Suprapubic skin (tissue), 4 donors: Measurements from ENCODE around the gene FOXL3. TPM values are rescaled to one million over a fixed set of nuclear protein-coding genes. Genes with fewer than 3 reads are reported as not detected.

Source experiments
- DNase-seq, 2 donors: peaks; one replicate each; pipeline ENCODE4 v3.0.0-alpha.2; 2019; ENCODE audit warnings: low spot score in 2 of 2
- H3K27ac ChIP-seq: fragments of 200-600 bp; sonication (generic); one replicate; pipeline ENCODE4 v1.5.1; 2019
- H3K27me3 ChIP-seq: fragments of 200-600 bp; sonication (generic); one replicate; pipeline ENCODE4 v1.5.1; 2019
- H3K36me3 ChIP-seq: fragments of 200-600 bp; sonication (generic); one replicate; pipeline ENCODE4 v1.5.1; 2019
- H3K4me1 ChIP-seq: fragments of 200-600 bp; sonication (generic); one replicate; pipeline ENCODE4 v1.5.1; 2019
- H3K4me3 ChIP-seq: fragments of 200-600 bp; sonication (generic); one replicate; pipeline ENCODE4 v1.5.1; 2019; ENCODE audit warnings: mild to moderate bottlenecking
- H3K9me3 ChIP-seq: fragments of 200-600 bp; sonication (generic); one replicate; pipeline ENCODE4 v1.5.1; 2019
- CTCF ChIP-seq, 2 donors: fragments of 200-600 bp in 1 of 2; fragments of 450-650 bp in 1 of 2; sonication (generic) in 1 of 2; IDR thresholded peaks; one replicate each; pipeline ENCODE4 v1.5.1; 2016 to 2019; ENCODE audit warnings: antibody characterized with exemption in 2 of 2, mild to moderate bottlenecking in 1 of 2, moderate library complexity in 1 of 2
- EP300 ChIP-seq: sonication (generic); formaldehyde crosslinking; IDR thresholded peaks from one replicate; pipeline ENCODE4 v1.6.1; 2017; ENCODE audit warnings: antibody characterized with exemption
- POLR2A ChIP-seq, 2 donors: fragments of 450-650 bp; IDR thresholded peaks; one replicate each; pipeline ENCODE4 v1.6.1; 2017; ENCODE audit warnings: antibody characterized with exemption in 2 of 2, mild to moderate bottlenecking in 2 of 2, moderate library complexity in 2 of 2
- POLR2AphosphoS5 ChIP-seq, 3 donors: sonication (generic); formaldehyde crosslinking; IDR thresholded peaks; one replicate each; pipeline ENCODE4 v1.6.1; 2017; ENCODE audit warnings: antibody characterized with exemption in 3 of 3
- WGBS: methylation state at CpG from one replicate; pipeline ENCODE4 v1.1.5; 2018; 5-methylcytosine and 5-hydroxymethylcytosine counted together
- total RNA-seq, 4 donors: library from RNA; depleted of rRNA; stranded (reverse); fragments of >200 nt; gene quantifications; one replicate each; pipeline ENCODE4 v1.1.0, GENCODE V29; 2016

FOXL3 gene
- total RNA-seq, 4 donors from 2014 or later = not detected

GRCh38 chr7:309586-310228 lies 19.7 kb downstream of the FOXL3 start:
- whole genome bisulfite sequencing = 89% methylated on average over 19 of the region's 19 CpGs
- peaks cover 44% of the 10 kb centered on the region for H3K27me3 ChIP-seq
- peaks cover 11% of the 10 kb centered on the region for H3K9me3 ChIP-seq
- H3K4me1 ChIP-seq = peaks cover 6% of the 10 kb centered on the region
- no peak for DNase-seq
- H3K4me3 ChIP-seq = no peak overlapping the region
- H3K27ac ChIP-seq = no peak overlapping the region
- TF ChIP-seq EP300 = no peak
- no peak for TF ChIP-seq CTCF (IDR thresholded peaks at IDR 0.05)
- TF ChIP-seq POLR2AphosphoS5 (IDR thresholded peaks at IDR 0.05) = no peak
- no peak for TF ChIP-seq POLR2A (IDR thresholded peaks at IDR 0.05)
- no peaks in the 10 kb centered on the region for H3K36me3 ChIP-seq

- TF ChIP-seq POLR2A (IDR thresholded peaks at IDR 0.05) (no peak), EP300 (no peak), CTCF (IDR thresholded peaks at IDR 0.05) (no peak), POLR2AphosphoS5 (IDR thresholded peaks at IDR 0.05) (no peak)
- Histone ChIP-seq H3K27me3 (peaks cover 44% of the 10 kb centered on the region), H3K27ac (no peak overlapping the region), H3K36me3 (no peaks in the 10 kb centered on the region), H3K4me1 (peaks cover 6% of the 10 kb centered on the region), H3K4me3 (no peak overlapping the region), H3K9me3 (peaks cover 11% of the 10 kb centered on the region)
- no peak for DNase-seq
- WGBS = 70% methylated on average over 16 of the region's 19 CpGs
These were observed 21.2 kb downstream of the FOXL3 start for GRCh38 chr7:311131-311680.

- no peak for DNase-seq
- Histone ChIP-seq H3K27ac (no peak overlapping the region), H3K4me3 (no peak overlapping the region), H3K27me3 (peaks cover 44% of the 10 kb centered on the region), H3K36me3 (no peaks in the 10 kb centered on the region), H3K9me3 (peaks cover 11% of the 10 kb centered on the region), H3K4me1 (peaks cover 6% of the 10 kb centered on the region)
- WGBS = 22% methylated on average over 5 of the region's 5 CpGs
- TF ChIP-seq CTCF (IDR thresholded peaks at IDR 0.05) (no peak), EP300 (no peak), POLR2AphosphoS5 (IDR thresholded peaks at IDR 0.05) (no peak), POLR2A (IDR thresholded peaks at IDR 0.05) (no peak)
These were observed 21.8 kb downstream of the FOXL3 start for GRCh38 chr7:311796-312195.

- TF ChIP-seq POLR2AphosphoS5 (IDR thresholded peaks at IDR 0.05) (no peak), POLR2A (IDR thresholded peaks at IDR 0.05) (no peak), EP300 (no peak), CTCF (IDR thresholded peaks at IDR 0.05) (no peak)
- H3K27ac ChIP-seq = no peak overlapping the region
- H3K4me3 ChIP-seq = no peak overlapping the region
- peaks cover 11% of the 10 kb centered on the region for H3K9me3 ChIP-seq
- peaks cover 44% of the 10 kb centered on the region for H3K27me3 ChIP-seq
- DNase-seq = no peak
- H3K36me3 ChIP-seq = no peaks in the 10 kb centered on the region
- WGBS = 48% methylated on average over 6 of the region's 6 CpGs
- peaks cover 6% of the 10 kb centered on the region for H3K4me1 ChIP-seq
These were observed 22.5 kb downstream of the FOXL3 start for GRCh38 chr7:312424-312823.

GRCh38 chr7:314853-315252 lies 24.9 kb downstream of the FOXL3 start:
- DNase-seq = no peak
- Histone ChIP-seq H3K4me1 (peaks cover 11% of the 10 kb centered on the region), H3K9me3 (no peaks in the 10 kb centered on the region), H3K4me3 (no peak overlapping the region), H3K27ac (no peak overlapping the region), H3K27me3 (peaks cover 64% of the 10 kb centered on the region), H3K36me3 (no peaks in the 10 kb centered on the region)
- TF ChIP-seq CTCF (IDR thresholded peaks at IDR 0.05) = no peak
- TF ChIP-seq POLR2AphosphoS5 (IDR thresholded peaks at IDR 0.05) = no peak
- no peak for TF ChIP-seq EP300
- no peak for TF ChIP-seq POLR2A (IDR thresholded peaks at IDR 0.05)
- 96% methylated on average over 8 of the region's 8 CpGs for WGBS
